ENCODE measurements around the gene CAPN10. TPM values are rescaled to one million over a fixed set of nuclear protein-coding genes. Genes with fewer than 3 reads are reported as not detected.

Gene CAPN10
- total RNA-seq, 1 experiment from 2014 or later: 47.4 TPM

GRCh38 chr2:240596080-240596460 lies 9.5 kb downstream of the CAPN10 start:
- Histone ChIP-seq H3K27me3 (ENCODE audit: insufficient read depth, low read length) (no peaks in the 10 kb centered on the region), H4K5ac (ENCODE audit: insufficient read length, low read depth, low read length) (no peak overlapping the region), H3K79me1 (ENCODE audit: insufficient read depth, low read depth, low read length, poor library complexity, severe bottlenecking) (no peaks in the 10 kb centered on the region), H3K4ac (ENCODE audit: low read depth, low read length) (no peak overlapping the region), H2BK5ac (ENCODE audit: insufficient read length, low read length) (no peak overlapping the region), H4K8ac (replicated peaks; ENCODE audit: insufficient read length, low read depth, low read length) (no peak overlapping the region), H3K9me3 (ENCODE audit: control insufficient read depth, low read depth, low read length) (no peaks in the 10 kb centered on the region), H3K9ac (ENCODE audit: extremely low read depth, insufficient read length, low read length) (no peak overlapping the region), H3K4me1 (ENCODE audit: insufficient read depth, low read length) (no peaks in the 10 kb centered on the region), H3K23me2 (ENCODE audit: insufficient read length, low read depth, low read length, poor library complexity, severe bottlenecking) (no peaks in the 10 kb centered on the region), H4K91ac (ENCODE audit: insufficient read length, low read depth, low read length) (no peak overlapping the region), H3K23ac (ENCODE audit: insufficient read length, low read depth, low read length) (no peak overlapping the region), H3K18ac (ENCODE audit: insufficient read length, low read depth, low read length) (no peak overlapping the region), H3T11ph (ENCODE audit: low read length) (no peak overlapping the region), H3K56ac (ENCODE audit: insufficient read length, low read depth, low read length) (no peak overlapping the region), H3K27ac (ENCODE audit: insufficient read length, low read depth, low read length) (no peak overlapping the region), H2AFZ (ENCODE audit: low read length) (no peak overlapping the region), H3K79me2 (ENCODE audit: insufficient read depth, low read length) (no peaks in the 10 kb centered on the region), H3K14ac (ENCODE audit: insufficient read depth, low read length) (no peak overlapping the region), H2BK12ac (ENCODE audit: insufficient read length, low read depth, low read length) (no peak overlapping the region), H2BK120ac (ENCODE audit: low read depth, low read length, poor library complexity, severe bottlenecking) (no peak overlapping the region), H2BK20ac (ENCODE audit: low read depth, low read length, poor library complexity, severe bottlenecking) (no peak overlapping the region), H2AK5ac (ENCODE audit: insufficient read length, low read length) (no peak overlapping the region), H2BK15ac (ENCODE audit: low read depth, low read length) (no peak overlapping the region), H3K4me2 (ENCODE audit: insufficient read depth, insufficient read length, low read length) (no peak overlapping the region), H4K20me1 (ENCODE audit: control insufficient read depth, insufficient read depth, insufficient read length) (no peaks in the 10 kb centered on the region)
- H3K27me3 Mint-ChIP-seq (ENCODE audit: low read depth): no peaks in the 10 kb centered on the region
- no peak for DNase-seq
- H3K9me3 Mint-ChIP-seq: no peaks in the 10 kb centered on the region
- TF ChIP-seq CTCF (conservative IDR thresholded peaks at IDR 0.05): no peak
- peaks cover 5 to 22% (median 14%) of the 10 kb centered on the region in 3 experiments; a peak in 6 of 7 replicates for H3K36me3 Mint-ChIP-seq (ENCODE audit: insufficient read depth in 1 of 3, low read depth in 3 of 3)
- H3K4me1 Mint-ChIP-seq: no peaks in the 10 kb centered on the region
- no peak overlapping the region; a peak in 1 of 7 replicates for H3K27ac Mint-ChIP-seq
- H3K4me3 Mint-ChIP-seq: no peak overlapping the region
- WGBS (ENCODE audit: extremely low coverage, insufficient read length, low lambda C conversion rate): no CpG with 5 or more reads among the region's 17 CpGs
